ENCODE measurements around the gene ACTL10.

GRCh38 chr20:33709905-33710541 lies 43.3 kb downstream of the ACTL10 start:
- TF ChIP-seq CTCF (conservative IDR thresholded peaks at IDR 0.05) (no peak), EZH2 (IDR thresholded peaks at IDR 0.05; ENCODE audit: low read depth) (no peak)
